DOHH2 (cell line): ENCODE data around the gene TTC6.

Source experiments
- CTCF ChIP-seq: fragments of 200-600 bp; sonication (generic); IDR thresholded peaks from one replicate; pipeline ENCODE4 v1.5.1; 2014; ENCODE audit warnings: antibody characterized with exemption, mild to moderate bottlenecking, low read depth, low read length; ENCODE audit not compliant: poor library complexity, severe bottlenecking
- EZH2phosphoT487 ChIP-seq: fragments of 200-600 bp; sonication (generic); IDR thresholded peaks from 2 replicates; pipeline ENCODE4 v1.6.1; 2017; ENCODE audit warnings: borderline replicate concordance, mild to moderate bottlenecking, antibody characterized with exemption, low read length, moderate library complexity, mixed read lengths

GRCh38 chr14:37618498-37619028 lies 23.1 kb downstream of the TTC6 start:
- TF ChIP-seq CTCF (no peak), EZH2phosphoT487 (no peak)
